ENCODE data around the gene CA12.

CA12 gene

GRCh38 chr15:63331456-63331855 lies 50.2 kb downstream of the CA12 start:
- no peak overlapping the region for H3K4me3 ChIP-seq (ENCODE audit: low read depth, low read length)
- no peak for TF ChIP-seq CTCF (IDR thresholded peaks at IDR 0.05; ENCODE audit: borderline replicate concordance, insufficient read depth, low read depth, low read length)

GRCh38 chr15:63330926-63331325 lies 50.7 kb downstream of the CA12 start:
- no peak for TF ChIP-seq CTCF (IDR thresholded peaks at IDR 0.05; ENCODE audit: borderline replicate concordance, insufficient read depth, low read depth, low read length)
- no peak overlapping the region for H3K4me3 ChIP-seq (ENCODE audit: low read depth, low read length)

- TF ChIP-seq CTCF (IDR thresholded peaks at IDR 0.05; ENCODE audit: borderline replicate concordance, insufficient read depth, low read depth, low read length), result no peak
- no peak overlapping the region for H3K4me3 ChIP-seq (ENCODE audit: low read depth, low read length)
These were observed 51.9 kb downstream of the CA12 start for GRCh38 chr15:63329567-63330350.

GRCh38 chr15:63327648-63328421 lies 53.8 kb downstream of the CA12 start:
- no peak for TF ChIP-seq CTCF (IDR thresholded peaks at IDR 0.05; ENCODE audit: borderline replicate concordance, insufficient read depth, low read depth, low read length)
- no peak overlapping the region for H3K4me3 ChIP-seq (ENCODE audit: low read depth, low read length)

- no peak for TF ChIP-seq CTCF (IDR thresholded peaks at IDR 0.05; ENCODE audit: borderline replicate concordance, insufficient read depth, low read depth, low read length)
- no peak overlapping the region for H3K4me3 ChIP-seq (ENCODE audit: low read depth, low read length)
These were observed 56.9 kb downstream of the CA12 start for GRCh38 chr15:63324770-63325169.

GRCh38 chr15:63323798-63324563 lies 57.7 kb downstream of the CA12 start:
- no peak for TF ChIP-seq CTCF (IDR thresholded peaks at IDR 0.05; ENCODE audit: borderline replicate concordance, insufficient read depth, low read depth, low read length)

More at GRCh38 chr15:63323798-63324563, 57.7 kb downstream of the CA12 start:
- no peak overlapping the region for H3K4me3 ChIP-seq (ENCODE audit: low read depth, low read length)
